GM19452 (cell line): ENCODE results near the gene GNAZ.

Experiments used
- ATAC-seq: cut with Tn5 transposase; IDR thresholded peaks from one replicate; pipeline ENCODE4 v1.9.1; 2021; ENCODE audit not compliant: unreplicated experiment

Gene GNAZ

GRCh38 chr22:23117891-23118646 is 47.8 kb downstream of the GNAZ start:
- ATAC-seq = no peak

- ATAC-seq = no peak
These were observed 48.6 kb downstream of the GNAZ start for GRCh38 chr22:23118647-23119493.

GRCh38 chr22:23119494-23120414 is 49.4 kb downstream of the GNAZ start:
- no peak for ATAC-seq

- no peak for ATAC-seq
These were observed 50.1 kb downstream of the GNAZ start for GRCh38 chr22:23120415-23120899.

GRCh38 chr22:23121000-23121421 is 50.7 kb downstream of the GNAZ start:
- no peak for ATAC-seq

GRCh38 chr22:23121424-23121823 is 51.1 kb downstream of the GNAZ start:
- ATAC-seq = no peak

GRCh38 chr22:23122216-23122957 is 52.1 kb downstream of the GNAZ start:
- ATAC-seq = no peak

GRCh38 chr22:23122992-23123803 is 52.9 kb downstream of the GNAZ start:
- no peak for ATAC-seq

GRCh38 chr22:23123804-23124254 is 53.5 kb downstream of the GNAZ start:
- no peak for ATAC-seq

GRCh38 chr22:23124611-23125511 is 54.5 kb downstream of the GNAZ start:
- no peak for ATAC-seq

- no peak for ATAC-seq
These were observed 55.3 kb downstream of the GNAZ start for GRCh38 chr22:23125512-23126103.

GRCh38 chr22:23126165-23127054 is 56.1 kb downstream of the GNAZ start:
- ATAC-seq = no peak

GRCh38 chr22:23127055-23127756 is 56.9 kb downstream of the GNAZ start:
- no peak for ATAC-seq

GRCh38 chr22:23127788-23128187 is 57.5 kb downstream of the GNAZ start:
- ATAC-seq = no peak

GRCh38 chr22:23128269-23129108 is 58.2 kb downstream of the GNAZ start:
- ATAC-seq = no peak
